Activated T-cell treated with anti-CD3 and anti-CD28 coated beads, Interleukin-2, amount 50 U/mL, for 4 hours (primary cell): Measurements from ENCODE around the gene MMP11. TPM values are rescaled to one million over a fixed set of nuclear protein-coding genes. Genes with fewer than 3 reads are reported as not detected.
A peak's percentile ranks its signal among the peaks of the same experiment; 100 is the strongest.

Experiments
- ATAC-seq, 2 donors: fragments of 200-7000 bp; cut with Tn5 transposase; one replicate each; pipeline ENCODE4 v1.10.0; 2021
- DNase-seq: peaks from one replicate; pipeline ENCODE4 v3.0.0-alpha.2; 2020
- H3K27me3 Mint-ChIP-seq: one replicate; pipeline ENCODE4 v1.8.0; 2021; ENCODE audit warnings: low read depth, mixed read lengths
- H3K36me3 Mint-ChIP-seq: one replicate; pipeline ENCODE4 v1.8.0; 2022; ENCODE audit warnings: mixed read lengths; ENCODE audit not compliant: insufficient read depth
- H3K4me1 Mint-ChIP-seq: one replicate; pipeline ENCODE4 v1.8.0; 2021; ENCODE audit warnings: low read depth, mixed read lengths
- H3K4me3 Mint-ChIP-seq: one replicate; pipeline ENCODE4 v1.8.0; 2021; ENCODE audit warnings: mild to moderate bottlenecking, moderate library complexity, mixed read lengths
- H3K9me3 Mint-ChIP-seq: one replicate; pipeline ENCODE4 v1.8.0; 2021; ENCODE audit warnings: mixed read lengths
- total RNA-seq, 3 donors: library from RNA; stranded (reverse); gene quantifications; one replicate each; pipeline ENCODE4 v1.2.1, GENCODE V29; 2021

The MMP11 gene
- total RNA-seq, 3 donors from 2014 or later: 0.65 to 2.2 (median 0.69) TPM

DNA sequence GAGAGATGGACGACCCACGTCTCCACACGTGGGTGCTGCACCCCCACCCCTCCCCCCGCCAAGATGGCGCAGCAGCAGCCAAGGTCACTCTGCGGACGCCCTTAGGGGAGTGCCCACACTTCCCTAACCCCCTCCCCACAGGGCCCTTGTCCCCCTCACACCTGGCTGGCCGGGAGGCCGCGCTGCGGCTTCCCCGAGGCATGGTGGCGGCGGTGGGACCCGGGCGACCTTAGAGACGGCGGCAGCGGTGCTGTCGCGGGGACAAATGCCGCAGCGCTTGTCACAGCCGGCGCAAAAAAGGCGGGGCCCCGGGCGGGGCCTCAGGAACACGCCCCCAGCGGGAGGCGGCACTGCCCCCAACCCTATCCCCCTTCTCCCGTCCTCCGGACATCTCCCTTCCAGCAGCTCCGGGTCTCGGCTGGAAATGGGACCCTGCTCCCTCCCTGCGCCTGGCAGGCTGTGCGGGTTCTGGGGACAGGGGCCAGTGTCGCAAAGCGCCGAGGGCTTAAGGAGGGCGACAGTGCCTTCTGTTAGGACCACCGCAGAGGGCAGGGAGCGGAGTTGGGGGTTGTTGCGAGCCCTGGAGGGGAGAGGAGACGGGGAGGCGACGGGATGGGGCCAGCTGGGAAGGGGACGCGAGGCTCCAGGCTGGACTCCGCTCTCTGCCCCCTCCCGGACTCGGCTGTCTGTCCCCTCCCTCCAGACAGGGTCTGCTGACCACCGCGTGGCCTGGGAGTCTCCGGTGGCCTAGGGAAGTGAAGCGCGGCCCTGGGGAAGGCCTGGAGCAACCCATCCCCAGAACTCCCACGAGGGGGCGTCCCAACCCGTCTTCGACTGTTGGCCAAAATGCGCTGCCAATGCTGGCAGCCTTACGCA lies 4.7 kb upstream of the MMP11 start, which contains the start of gene CHCHD10:
CHCHD10 (minus strand) TSS at position 300 of the 876 bp plus-strand sequence; CDS start at position 202, 98 bp downstream.
- ATAC-seq (peak; percentile 77 to 78), DNase-seq (peak; percentile 65)
- Mint-ChIP-seq H3K36me3 (no peaks in the 10 kb centered on the region), H3K27me3 (no peaks in the 10 kb centered on the region), H3K9me3 (no peaks in the 10 kb centered on the region), H3K4me3 (peak within 1 kb of the TSS; percentile 82), H3K4me1 (peaks cover 46% of the 10 kb centered on the region)

DNA sequence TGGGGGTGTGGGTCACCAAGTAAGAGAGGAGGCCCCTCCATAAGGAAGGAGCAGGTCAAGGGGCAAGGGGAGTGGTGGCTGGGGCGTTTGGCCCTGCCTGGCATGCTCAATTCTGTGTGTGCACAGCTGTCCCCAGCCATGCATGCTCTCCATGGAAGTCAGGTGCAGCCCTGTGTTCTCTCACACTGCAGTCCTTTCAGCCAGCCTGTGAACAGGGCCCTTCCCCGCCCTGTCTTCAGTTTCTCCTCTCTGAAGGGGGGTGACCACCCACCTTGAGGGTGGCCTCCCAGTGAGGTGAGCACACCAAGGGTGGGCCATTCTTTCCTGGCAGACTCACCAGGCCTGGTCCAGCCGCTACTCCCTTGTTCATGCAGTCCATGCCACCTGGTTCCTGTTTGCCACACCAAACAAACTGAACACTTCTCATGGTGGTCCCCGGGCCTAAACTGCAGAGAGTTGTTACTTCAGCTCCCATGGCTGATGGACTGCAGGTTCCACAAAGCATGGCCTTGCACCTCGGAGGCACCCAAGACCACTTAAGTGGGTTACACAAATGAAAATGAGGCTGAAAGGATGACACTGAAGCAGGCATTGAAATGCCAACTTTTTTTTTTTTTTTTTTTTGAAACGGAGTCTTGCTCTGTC lies 3.2 kb upstream of the MMP11 start:
- Mint-ChIP-seq H3K27me3 (no peaks in the 10 kb centered on the region), H3K36me3 (no peaks in the 10 kb centered on the region), H3K9me3 (no peaks in the 10 kb centered on the region), H3K4me3 (peak overlapping the region; percentile 54), H3K4me1 (peaks cover 39% of the 10 kb centered on the region)
- DNase-seq: no peak
- no peak for ATAC-seq

DNA sequence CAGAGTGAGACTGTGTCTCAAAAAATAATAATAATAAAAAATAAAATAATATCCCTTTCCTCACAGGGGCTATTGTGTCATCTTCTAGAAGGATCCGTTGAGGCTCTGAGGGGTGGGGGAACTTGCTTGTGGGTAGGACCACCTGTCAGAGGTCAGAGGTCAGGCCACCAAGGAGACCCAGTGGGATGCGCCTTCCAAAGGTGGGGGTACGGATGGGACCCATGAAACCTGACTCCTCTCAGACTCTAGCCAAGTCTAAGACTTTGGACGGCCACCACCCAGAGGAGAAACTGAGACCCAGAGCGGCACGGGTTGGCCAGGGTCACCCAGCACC lies 367 bp upstream of the MMP11 start:
- peaks cover 18% of the 10 kb centered on the region for H3K4me1 Mint-ChIP-seq
- H3K36me3 Mint-ChIP-seq: no peaks in the 10 kb centered on the region
- peak overlapping the region; percentile 66 for H3K4me3 Mint-ChIP-seq
- H3K27me3 Mint-ChIP-seq: no peaks in the 10 kb centered on the region
- no peaks in the 10 kb centered on the region for H3K9me3 Mint-ChIP-seq
- ATAC-seq: no peak
- no peak for DNase-seq

DNA sequence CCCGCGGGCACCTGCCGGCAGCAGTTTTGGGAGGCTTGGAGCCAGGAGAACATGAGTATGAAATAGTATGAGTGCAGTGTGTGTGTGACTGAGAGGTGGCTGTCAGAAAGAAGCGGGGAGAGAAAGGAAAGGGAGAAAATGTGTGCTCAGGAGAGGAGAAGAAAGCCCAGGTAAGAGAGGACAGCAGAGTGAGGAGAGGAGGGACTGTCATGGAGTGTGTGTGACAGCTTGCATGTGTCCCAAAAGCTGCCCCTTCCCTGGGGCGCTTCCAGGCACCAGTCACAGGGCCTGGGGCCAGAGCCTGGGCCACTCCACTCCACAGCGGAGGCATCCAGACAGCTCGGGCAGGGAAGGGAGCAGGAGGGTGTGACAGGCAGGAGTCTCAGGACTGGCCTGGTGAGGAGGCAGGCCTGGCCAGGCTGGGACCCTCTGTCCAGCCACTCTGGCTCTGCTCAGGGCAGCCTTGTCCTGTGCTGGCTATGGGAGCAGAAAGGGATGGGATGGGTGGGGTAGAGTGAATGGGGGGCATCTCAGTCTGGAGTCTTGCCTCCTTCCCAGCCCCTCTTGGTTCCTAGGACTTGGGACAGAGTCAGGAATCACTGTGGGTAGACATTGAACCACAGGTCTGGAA lies 949 bp downstream of the MMP11 start:
- ATAC-seq (no peak), DNase-seq (no peak)
- Mint-ChIP-seq H3K27me3 (no peaks in the 10 kb centered on the region), H3K36me3 (no peaks in the 10 kb centered on the region), H3K4me3 (peak overlapping the region; percentile 66), H3K9me3 (no peaks in the 10 kb centered on the region), H3K4me1 (peaks cover 18% of the 10 kb centered on the region)

DNA sequence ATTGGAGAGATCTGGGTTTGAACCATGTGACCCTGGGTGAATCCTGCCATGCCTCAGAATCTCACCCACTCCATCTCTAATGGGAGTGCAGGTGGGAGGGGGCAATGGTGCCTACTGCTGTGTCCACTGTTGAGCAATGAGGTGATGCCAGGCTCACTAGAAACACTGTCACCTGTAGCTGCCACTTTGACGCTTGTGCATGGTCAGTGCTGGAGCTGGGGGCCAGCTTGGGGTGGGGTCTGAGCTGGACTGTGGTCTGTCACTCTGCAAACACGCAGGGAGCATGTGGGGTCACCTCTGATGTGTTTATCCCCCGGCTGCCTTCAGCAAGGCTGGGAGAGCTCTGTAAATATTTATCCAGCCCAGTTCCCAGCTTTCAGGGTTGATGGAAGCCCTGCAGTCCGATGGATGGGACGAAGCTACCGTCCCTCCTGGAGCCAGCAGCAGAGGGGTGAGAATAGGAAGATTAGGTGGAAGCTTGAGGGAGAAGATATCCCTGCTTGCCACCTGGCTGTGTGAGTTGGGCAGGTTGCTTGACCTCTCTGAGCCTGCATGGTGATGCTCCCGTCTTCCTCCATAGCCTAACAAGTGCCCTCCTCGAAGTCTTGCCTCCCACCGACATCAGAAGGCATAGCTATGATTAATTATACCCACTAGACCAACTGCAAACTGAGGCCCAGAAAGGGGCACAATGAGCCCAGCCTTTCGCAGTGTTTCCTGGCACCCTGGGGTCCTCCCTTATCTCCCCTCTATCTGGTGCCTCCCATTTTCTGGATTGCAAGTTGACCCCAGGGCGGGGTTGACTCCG lies 1.7 kb downstream of the MMP11 start:
- H3K36me3 Mint-ChIP-seq: no peaks in the 10 kb centered on the region
- H3K4me1 Mint-ChIP-seq: peaks cover 18% of the 10 kb centered on the region
- H3K9me3 Mint-ChIP-seq: no peaks in the 10 kb centered on the region
- no peaks in the 10 kb centered on the region for H3K27me3 Mint-ChIP-seq
- H3K4me3 Mint-ChIP-seq: no peak overlapping the region
- ATAC-seq: no peak
- no peak for DNase-seq

DNA sequence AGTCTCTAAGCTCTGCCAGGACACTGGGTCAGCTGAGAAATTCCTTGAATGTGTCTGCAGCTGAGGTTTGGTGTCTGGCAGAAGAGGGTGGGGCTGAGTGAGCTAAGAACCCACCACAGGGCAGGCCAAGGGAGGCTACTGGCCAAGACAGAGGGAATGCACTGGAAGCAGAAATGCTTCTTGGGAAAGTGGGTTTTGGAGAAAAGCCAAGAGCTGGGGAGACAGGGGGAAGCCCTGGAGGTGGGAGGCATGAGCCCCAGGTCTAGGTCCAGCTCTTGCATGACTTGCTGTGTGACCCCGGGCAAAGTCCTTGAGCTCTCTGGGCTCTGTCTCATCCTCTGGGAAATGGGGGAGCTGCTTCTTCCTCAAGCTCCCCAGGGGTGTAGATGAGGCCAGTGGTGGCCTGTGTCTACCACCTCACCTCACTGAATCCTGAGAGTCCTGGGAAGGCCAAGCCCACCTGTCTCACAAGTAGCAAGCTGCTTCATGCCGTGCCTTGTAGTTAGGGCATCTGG lies 2.3 kb downstream of the MMP11 start:
- ATAC-seq (no peak), DNase-seq (no peak)
- no peaks in the 10 kb centered on the region for H3K36me3 Mint-ChIP-seq
- H3K9me3 Mint-ChIP-seq: no peaks in the 10 kb centered on the region
- peaks cover 15% of the 10 kb centered on the region for H3K4me1 Mint-ChIP-seq
- H3K27me3 Mint-ChIP-seq: no peaks in the 10 kb centered on the region
- H3K4me3 Mint-ChIP-seq: no peak overlapping the region

DNA sequence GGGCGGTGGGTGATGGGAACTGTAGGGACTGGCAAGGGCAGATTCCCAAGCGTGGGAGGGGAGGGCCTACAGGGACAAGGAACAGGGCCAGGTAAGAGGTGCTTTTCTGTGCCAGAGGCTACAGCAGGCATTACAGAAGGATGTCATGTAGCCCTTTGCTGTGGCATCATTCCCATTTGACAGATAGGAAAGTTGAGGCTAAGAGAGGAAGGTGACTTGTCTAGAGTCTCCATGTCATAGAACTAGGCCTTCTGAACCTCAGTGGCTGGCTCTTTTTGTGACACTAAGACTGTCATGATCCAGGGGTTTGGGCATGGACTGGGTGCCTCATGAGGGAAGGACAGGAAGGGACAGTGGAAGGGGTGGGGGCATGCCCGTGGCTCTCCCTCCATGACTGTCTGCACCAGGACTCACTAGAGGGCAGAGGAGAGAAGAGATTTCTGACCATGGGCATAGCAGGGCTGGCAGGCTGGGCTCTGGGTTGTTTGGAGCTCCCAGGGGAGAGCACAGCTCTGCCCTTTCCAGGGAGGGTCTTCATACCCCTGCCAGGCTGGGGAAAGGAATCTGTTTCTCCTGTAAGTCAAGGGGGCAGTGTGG lies 3.2 kb downstream of the MMP11 start:
- ATAC-seq: no peak
- H3K27me3 Mint-ChIP-seq: no peaks in the 10 kb centered on the region
- no peaks in the 10 kb centered on the region for H3K36me3 Mint-ChIP-seq
- no peak for DNase-seq
- no peak overlapping the region for H3K4me3 Mint-ChIP-seq
- no peaks in the 10 kb centered on the region for H3K9me3 Mint-ChIP-seq
- peaks cover 15% of the 10 kb centered on the region for H3K4me1 Mint-ChIP-seq

DNA sequence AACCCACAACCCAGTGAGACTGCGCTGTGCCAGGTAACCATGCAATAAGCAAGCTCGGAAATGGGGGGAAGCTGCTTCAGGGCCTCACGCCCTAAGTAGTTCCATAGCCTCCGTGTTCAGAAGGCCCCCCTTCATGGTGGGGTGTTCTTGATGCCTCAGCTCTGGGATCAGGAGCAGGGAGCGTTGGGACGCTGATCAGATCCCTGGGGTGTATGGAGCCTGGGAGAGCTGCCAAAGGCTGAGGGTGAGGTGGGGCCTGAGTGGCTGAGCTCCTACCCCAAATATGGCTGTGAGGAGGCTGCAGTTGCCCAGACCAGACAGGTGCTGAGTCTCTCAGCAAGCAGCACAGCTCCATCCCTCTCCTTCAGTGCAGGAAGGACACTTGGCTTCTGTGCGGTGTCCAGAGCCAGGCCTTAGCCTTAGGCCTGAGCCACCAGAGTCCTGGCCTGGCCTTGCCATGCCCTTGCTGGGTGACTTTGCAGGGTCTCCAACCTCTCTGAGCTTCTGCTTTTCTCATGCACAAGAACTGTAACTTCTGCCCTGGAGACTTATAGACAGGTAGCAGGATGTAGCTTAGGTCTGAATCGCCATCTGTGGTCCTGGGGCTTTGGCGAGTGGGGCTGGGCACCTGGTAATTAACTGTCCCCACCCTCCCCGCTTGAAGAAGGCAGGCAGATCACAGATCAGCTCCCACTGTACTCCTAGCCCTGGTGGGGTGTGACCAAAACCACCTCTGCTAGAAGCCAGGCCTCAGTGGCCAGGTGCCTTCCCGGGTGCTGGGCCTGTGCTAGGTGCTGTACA lies 5.3 kb downstream of the MMP11 start:
- Mint-ChIP-seq H3K4me3 (no peak overlapping the region), H3K27me3 (no peaks in the 10 kb centered on the region), H3K9me3 (no peaks in the 10 kb centered on the region), H3K4me1 (peaks cover 5% of the 10 kb centered on the region), H3K36me3 (no peaks in the 10 kb centered on the region)
- DNase-seq (no peak), ATAC-seq (no peak)

DNA sequence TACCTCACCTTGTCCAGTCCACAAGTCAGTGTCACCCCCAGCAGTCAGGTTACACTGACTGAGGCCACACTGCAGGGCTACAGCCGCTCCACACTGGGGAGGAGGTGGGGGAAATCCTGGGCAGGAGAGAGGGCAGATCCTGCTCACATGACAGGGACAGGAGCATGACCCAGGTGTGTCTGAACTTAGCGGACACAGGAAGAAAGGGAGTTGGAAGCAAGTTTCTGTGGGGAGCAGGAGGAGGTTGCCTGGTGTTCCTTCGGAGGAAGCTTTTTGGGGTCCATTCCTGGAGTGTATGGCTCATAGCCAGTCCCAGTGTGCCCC lies 5.9 kb downstream of the MMP11 start:
- Mint-ChIP-seq H3K9me3 (no peaks in the 10 kb centered on the region), H3K36me3 (no peaks in the 10 kb centered on the region), H3K27me3 (no peaks in the 10 kb centered on the region), H3K4me1 (no peaks in the 10 kb centered on the region), H3K4me3 (no peak overlapping the region)
- no peak for DNase-seq
- no peak for ATAC-seq

DNA sequence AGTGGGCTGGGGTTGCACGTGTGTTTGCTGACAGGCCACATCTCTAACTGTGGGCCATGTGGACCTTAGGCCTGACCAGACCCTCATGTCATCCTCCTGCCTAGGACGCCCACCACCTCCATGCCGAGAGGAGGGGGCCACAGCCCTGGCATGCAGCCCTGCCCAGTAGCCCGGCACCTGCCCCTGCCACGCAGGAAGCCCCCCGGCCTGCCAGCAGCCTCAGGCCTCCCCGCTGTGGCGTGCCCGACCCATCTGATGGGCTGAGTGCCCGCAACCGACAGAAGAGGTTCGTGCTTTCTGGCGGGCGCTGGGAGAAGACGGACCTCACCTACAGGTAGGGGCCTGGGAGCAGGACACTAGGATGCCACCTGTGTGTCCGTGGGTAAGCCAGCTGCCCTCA lies 6.4 kb downstream of the MMP11 start:
- Mint-ChIP-seq H3K36me3 (no peaks in the 10 kb centered on the region), H3K4me3 (no peak overlapping the region), H3K27me3 (no peaks in the 10 kb centered on the region), H3K9me3 (no peaks in the 10 kb centered on the region), H3K4me1 (peaks cover under 1% of the 10 kb centered on the region)
- no peak for ATAC-seq
- DNase-seq: no peak

DNA sequence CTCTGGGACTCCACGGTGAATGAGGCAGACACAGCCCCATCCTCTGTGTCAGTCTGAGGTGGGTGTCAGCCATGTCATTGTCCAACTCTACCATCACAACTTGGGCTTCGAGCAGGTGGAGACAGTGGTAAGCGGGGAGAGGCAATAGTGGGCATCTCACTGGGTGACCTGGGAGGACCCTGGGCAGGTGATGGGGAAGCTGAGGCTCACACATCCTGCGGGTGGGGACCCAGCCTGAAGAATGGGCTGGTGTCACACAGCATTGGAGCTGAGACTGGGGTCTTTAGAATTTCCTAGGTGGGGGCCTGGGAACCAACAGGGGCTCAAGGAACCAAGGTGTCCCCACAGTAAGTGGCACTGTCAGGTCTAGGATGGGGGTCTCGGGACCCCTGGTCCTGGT lies 7.1 kb downstream of the MMP11 start:
- peaks cover 5% of the 10 kb centered on the region for H3K4me1 Mint-ChIP-seq
- no peaks in the 10 kb centered on the region for H3K9me3 Mint-ChIP-seq
- H3K27me3 Mint-ChIP-seq: no peaks in the 10 kb centered on the region
- ATAC-seq (no peak), DNase-seq (no peak)
- H3K4me3 Mint-ChIP-seq: no peak overlapping the region
- no peaks in the 10 kb centered on the region for H3K36me3 Mint-ChIP-seq

DNA sequence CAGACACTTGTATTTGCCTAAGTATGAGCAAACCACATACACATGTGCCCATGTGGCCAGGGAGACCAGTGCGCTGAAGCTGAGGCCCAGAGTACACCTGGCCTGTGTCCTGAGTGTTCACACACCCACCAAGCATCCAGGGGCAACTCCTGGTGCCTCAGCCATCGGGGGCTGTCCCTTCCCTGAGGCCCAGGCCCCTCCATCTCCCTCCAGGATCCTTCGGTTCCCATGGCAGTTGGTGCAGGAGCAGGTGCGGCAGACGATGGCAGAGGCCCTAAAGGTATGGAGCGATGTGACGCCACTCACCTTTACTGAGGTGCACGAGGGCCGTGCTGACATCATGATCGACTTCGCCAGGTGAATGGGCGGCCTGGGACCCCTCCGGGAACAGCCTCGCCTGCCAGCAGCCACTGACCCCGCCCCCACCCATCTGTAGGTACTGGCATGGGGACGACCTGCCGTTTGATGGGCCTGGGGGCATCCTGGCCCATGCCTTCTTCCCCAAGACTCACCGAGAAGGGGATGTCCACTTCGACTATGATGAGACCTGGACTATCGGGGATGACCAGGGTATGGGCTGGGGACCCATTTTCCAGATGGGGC lies 7.6 kb downstream of the MMP11 start:
- no peak for ATAC-seq
- Mint-ChIP-seq H3K9me3 (no peaks in the 10 kb centered on the region), H3K4me3 (no peak overlapping the region), H3K4me1 (peaks cover 5% of the 10 kb centered on the region), H3K36me3 (no peaks in the 10 kb centered on the region), H3K27me3 (no peaks in the 10 kb centered on the region)
- DNase-seq: no peak

DNA sequence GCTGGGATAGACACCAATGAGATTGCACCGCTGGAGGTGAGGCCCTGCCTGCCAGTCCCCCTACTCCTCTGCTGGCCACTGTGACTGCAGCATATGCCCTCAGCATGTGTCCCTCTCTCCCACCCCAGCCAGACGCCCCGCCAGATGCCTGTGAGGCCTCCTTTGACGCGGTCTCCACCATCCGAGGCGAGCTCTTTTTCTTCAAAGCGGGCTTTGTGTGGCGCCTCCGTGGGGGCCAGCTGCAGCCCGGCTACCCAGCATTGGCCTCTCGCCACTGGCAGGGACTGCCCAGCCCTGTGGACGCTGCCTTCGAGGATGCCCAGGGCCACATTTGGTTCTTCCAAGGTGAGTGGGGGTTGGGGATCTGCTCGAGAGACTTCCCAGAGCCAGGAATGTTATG lies 8.4 kb downstream of the MMP11 start:
- Mint-ChIP-seq H3K4me3 (no peak overlapping the region), H3K27me3 (no peaks in the 10 kb centered on the region), H3K9me3 (no peaks in the 10 kb centered on the region), H3K36me3 (no peaks in the 10 kb centered on the region), H3K4me1 (peaks cover 7% of the 10 kb centered on the region)
- no peak for ATAC-seq
- DNase-seq: no peak
